Esophagus muscularis mucosa (tissue), 4 donors: ENCODE measurements around the gene MRPL48. TPM values are rescaled to one million over a fixed set of nuclear protein-coding genes. Genes with fewer than 3 reads are reported as not detected.

Experiments
- DNase-seq: peaks from one replicate; pipeline ENCODE4 v3.0.0-alpha.2; 2017; ENCODE audit errors: extremely low spot score
- H3K27ac ChIP-seq, 4 donors: fragments of 200-600 bp; sonication (generic); replicated peaks in 1 of 4; 1 replicate in 3 of 4; 2 replicates in 1 of 4; pipeline ENCODE4 v1.5.1; 2016 to 2019; ENCODE audit warnings: mild to moderate bottlenecking in 1 of 4
- H3K27me3 ChIP-seq, 4 donors: fragments of 200-600 bp; sonication (generic); one replicate each; pipeline versions ENCODE4 v1.5.1 to v1.6.0; 2016 to 2019
- H3K36me3 ChIP-seq, 4 donors: fragments of 200-600 bp; sonication (generic); one replicate each; pipeline ENCODE4 v1.5.1; 2016 to 2019
- H3K4me1 ChIP-seq, 4 donors: fragments of 200-600 bp; sonication (generic); one replicate each; pipeline ENCODE4 v1.5.1; 2016 to 2019
- H3K4me3 ChIP-seq, 4 donors: fragments of 200-600 bp; sonication (generic); 1 replicate in 2 of 4; 2 replicates in 2 of 4; pipeline ENCODE4 v1.5.1; 2016 to 2019; ENCODE audit warnings: mild to moderate bottlenecking in 4 of 4, moderate library complexity in 1 of 4
- H3K9me3 ChIP-seq, 4 donors: fragments of 200-600 bp; sonication (generic); 1 replicate in 3 of 4; 2 replicates in 1 of 4; pipeline ENCODE4 v1.5.1; 2016 to 2019
- EP300 ChIP-seq: sonication (generic); formaldehyde crosslinking; IDR thresholded peaks from one replicate; pipeline ENCODE4 v1.6.1; 2017; ENCODE audit warnings: antibody characterized with exemption
- POLR2A ChIP-seq: fragments of 450-650 bp; IDR thresholded peaks from one replicate; pipeline ENCODE4 v1.6.1; 2017; ENCODE audit warnings: antibody characterized with exemption, moderate library complexity, mild to moderate bottlenecking, low read depth
- POLR2AphosphoS5 ChIP-seq, 2 donors: sonication (generic); formaldehyde crosslinking; IDR thresholded peaks; one replicate each; pipeline ENCODE4 v1.6.1; 2017; ENCODE audit warnings: antibody characterized with exemption in 2 of 2
- WGBS: methylation state at CpG from one replicate; pipeline ENCODE4 v1.1.5; 2018; 5-methylcytosine and 5-hydroxymethylcytosine counted together
- intact Hi-C: fragments of 100-400 bp; cut with DNase I; formaldehyde crosslinking; loops from one replicate; pipeline ENCODE4 v1.15.1; 2023
- total RNA-seq, 4 donors: library from RNA; depleted of rRNA; stranded (reverse); fragments of >200 nt; gene quantifications; one replicate each; pipeline versions ENCODE4 v1.1.0 to v1.2.1, GENCODE V29; 2016
- TF ChIP-seq, protein P1 (sequence below), 3 experiments: fragments of 200-600 bp in 2 of 3; fragments of 450-650 bp in 1 of 3; sonication (generic) in 2 of 3; IDR thresholded peaks; one replicate each; pipeline ENCODE4 v1.5.1; 2017 to 2019; ENCODE audit warnings: antibody characterized with exemption in 3 of 3, mild to moderate bottlenecking in 2 of 3, moderate library complexity in 1 of 3

The MRPL48 gene
- total RNA-seq, 4 donors from 2014 or later = 8.9 to 18.4 (median 11.5) TPM

DNA sequence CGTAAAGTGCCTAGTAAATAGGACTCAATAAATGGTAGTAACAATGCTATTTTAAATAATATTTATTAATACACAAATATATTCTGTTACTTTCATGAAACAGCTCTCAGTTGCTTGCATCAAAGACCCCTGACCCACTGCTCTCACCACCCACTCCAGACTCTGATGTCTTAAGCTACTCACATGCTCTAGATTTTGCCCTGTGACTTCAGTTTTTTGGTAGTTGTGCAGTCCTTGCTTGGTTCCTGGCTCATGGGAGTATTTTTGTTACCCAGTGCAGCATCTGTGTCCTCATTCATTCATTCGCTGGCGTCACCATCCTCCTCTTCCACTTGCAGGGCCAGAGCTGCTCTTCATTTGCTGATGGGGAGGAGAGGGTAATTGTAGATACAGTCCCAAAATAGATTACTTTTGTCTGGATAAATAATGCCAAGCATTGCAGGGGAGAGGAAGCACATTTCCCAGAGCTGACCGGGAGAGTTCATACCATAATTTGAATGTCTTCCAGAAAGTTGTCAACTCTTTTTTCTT lies 12.7 kb downstream of the MRPL48 start:
- 72% methylated on average over 4 of the region's 4 CpGs for WGBS
- no peak overlapping the region for H3K4me3 ChIP-seq
- H3K27me3 ChIP-seq = no peaks in the 10 kb centered on the region
- H3K36me3 ChIP-seq = peaks cover 0 to 24% (median 9%) of the 10 kb centered on the region in 4 donors
- TF ChIP-seq, protein P1, sequence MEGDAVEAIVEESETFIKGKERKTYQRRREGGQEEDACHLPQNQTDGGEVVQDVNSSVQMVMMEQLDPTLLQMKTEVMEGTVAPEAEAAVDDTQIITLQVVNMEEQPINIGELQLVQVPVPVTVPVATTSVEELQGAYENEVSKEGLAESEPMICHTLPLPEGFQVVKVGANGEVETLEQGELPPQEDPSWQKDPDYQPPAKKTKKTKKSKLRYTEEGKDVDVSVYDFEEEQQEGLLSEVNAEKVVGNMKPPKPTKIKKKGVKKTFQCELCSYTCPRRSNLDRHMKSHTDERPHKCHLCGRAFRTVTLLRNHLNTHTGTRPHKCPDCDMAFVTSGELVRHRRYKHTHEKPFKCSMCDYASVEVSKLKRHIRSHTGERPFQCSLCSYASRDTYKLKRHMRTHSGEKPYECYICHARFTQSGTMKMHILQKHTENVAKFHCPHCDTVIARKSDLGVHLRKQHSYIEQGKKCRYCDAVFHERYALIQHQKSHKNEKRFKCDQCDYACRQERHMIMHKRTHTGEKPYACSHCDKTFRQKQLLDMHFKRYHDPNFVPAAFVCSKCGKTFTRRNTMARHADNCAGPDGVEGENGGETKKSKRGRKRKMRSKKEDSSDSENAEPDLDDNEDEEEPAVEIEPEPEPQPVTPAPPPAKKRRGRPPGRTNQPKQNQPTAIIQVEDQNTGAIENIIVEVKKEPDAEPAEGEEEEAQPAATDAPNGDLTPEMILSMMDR (IDR thresholded peaks at IDR 0.05) = no peak
- TF ChIP-seq POLR2AphosphoS5 (IDR thresholded peaks at IDR 0.05) = no peak
- TF ChIP-seq EP300 = no peak
- TF ChIP-seq POLR2A = no peak
- intact Hi-C loops = no loop called here
- peaks cover 0 to 9% (median 2%) of the 10 kb centered on the region in 4 donors for H3K4me1 ChIP-seq
- no peaks in the 10 kb centered on the region for H3K9me3 ChIP-seq
- no peak for DNase-seq
- H3K27ac ChIP-seq = no peak overlapping the region

DNA sequence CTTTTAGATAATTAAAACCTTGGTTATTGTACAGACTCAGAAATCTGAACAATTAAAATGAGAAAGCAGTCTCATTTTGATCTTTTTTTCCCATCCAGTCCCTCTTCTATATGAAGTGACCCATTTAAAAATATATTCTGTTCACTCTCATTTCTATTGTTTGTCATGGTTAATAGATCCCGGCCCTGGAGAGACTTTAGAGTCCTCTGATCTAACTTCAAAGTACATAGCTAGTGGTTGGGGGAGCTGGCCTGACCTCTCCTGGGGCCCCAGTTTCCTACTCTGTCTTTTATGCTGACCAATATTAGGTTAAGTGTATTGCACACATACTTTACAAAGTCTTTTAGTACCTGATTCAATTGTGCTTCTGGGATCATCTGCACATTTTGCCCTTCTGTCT lies 13.5 kb downstream of the MRPL48 start:
- 91% methylated on average over 1 of the region's 1 CpG for WGBS
- peaks cover 0 to 9% (median 2%) of the 10 kb centered on the region in 4 donors for H3K4me1 ChIP-seq
- no peak overlapping the region for H3K4me3 ChIP-seq
- H3K27me3 ChIP-seq = no peaks in the 10 kb centered on the region
- H3K9me3 ChIP-seq = no peaks in the 10 kb centered on the region
- intact Hi-C loops = no loop called here
- no peak overlapping the region for H3K27ac ChIP-seq
- TF ChIP-seq POLR2AphosphoS5 (IDR thresholded peaks at IDR 0.05) (no peak), POLR2A (no peak), EP300 (no peak)
- TF ChIP-seq, protein P1 (IDR thresholded peaks at IDR 0.05) = no peak
- no peak for DNase-seq
- peaks cover 0 to 28% (median 8%) of the 10 kb centered on the region in 4 donors for H3K36me3 ChIP-seq

DNA sequence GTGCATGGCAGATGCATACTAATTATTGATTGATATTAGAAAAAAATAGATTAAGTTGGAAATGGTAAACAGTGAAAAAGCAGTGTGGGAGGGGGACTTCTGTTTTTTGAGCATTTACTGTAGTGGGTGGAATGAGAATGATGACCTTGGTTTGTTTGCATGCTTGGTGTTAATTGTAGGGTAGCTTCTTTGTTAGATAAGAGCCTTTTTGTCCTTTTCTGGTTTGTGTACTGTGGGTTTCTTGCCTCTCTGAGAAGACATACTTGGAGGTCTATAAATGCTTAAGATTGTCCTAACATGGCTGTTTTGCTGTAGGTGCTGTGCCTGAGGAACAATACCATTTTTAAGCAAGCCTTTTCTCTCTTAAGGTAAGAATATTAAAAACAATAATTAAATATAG lies 17.0 kb downstream of the MRPL48 start:
- Histone ChIP-seq H3K9me3 (no peaks in the 10 kb centered on the region), H3K36me3 (peaks cover 0 to 27% (median 18%) of the 10 kb centered on the region in 4 donors), H3K27me3 (no peaks in the 10 kb centered on the region), H3K27ac (no peak overlapping the region), H3K4me3 (no peak overlapping the region), H3K4me1 (peaks cover 0 to 9% (median 2%) of the 10 kb centered on the region in 4 donors)
- intact Hi-C loops = no loop called here
- TF ChIP-seq POLR2A = no peak
- no peak for TF ChIP-seq EP300
- TF ChIP-seq POLR2AphosphoS5 (IDR thresholded peaks at IDR 0.05) = no peak
- TF ChIP-seq, protein P1 (IDR thresholded peaks at IDR 0.05) = no peak
- no peak for DNase-seq

DNA sequence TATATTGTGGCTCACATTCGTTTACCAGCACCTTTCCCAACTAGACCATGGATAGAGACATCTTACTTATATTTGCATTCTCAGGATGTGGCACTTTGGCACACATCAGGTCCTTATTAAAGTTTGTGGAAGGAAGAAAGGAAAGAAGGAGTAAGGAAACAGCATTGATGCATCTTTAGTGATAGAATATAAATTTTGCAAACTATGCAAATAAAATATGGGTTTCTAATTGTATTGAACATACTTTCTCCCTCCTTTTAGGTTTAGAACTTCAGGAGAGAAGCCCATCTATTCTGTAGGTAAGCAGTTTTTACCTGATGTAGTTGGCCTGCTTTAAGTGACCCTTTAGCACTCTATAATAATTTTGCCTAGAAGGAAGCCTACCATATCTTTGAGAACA lies 20.4 kb downstream of the MRPL48 start:
- no peak overlapping the region for H3K27ac ChIP-seq
- 93% methylated on average over 1 of the region's 1 CpG for WGBS
- no peak for TF ChIP-seq EP300
- TF ChIP-seq POLR2A = no peak
- TF ChIP-seq POLR2AphosphoS5 (IDR thresholded peaks at IDR 0.05) = no peak
- TF ChIP-seq, protein P1 (IDR thresholded peaks at IDR 0.05) = no peak
- DNase-seq = no peak
- no peak overlapping the region for H3K4me3 ChIP-seq
- intact Hi-C loops = no loop called here
- H3K9me3 ChIP-seq = no peaks in the 10 kb centered on the region
- H3K27me3 ChIP-seq = no peaks in the 10 kb centered on the region
- peaks cover 0 to 28% (median 18%) of the 10 kb centered on the region in 4 donors for H3K36me3 ChIP-seq
- H3K4me1 ChIP-seq = no peaks in the 10 kb centered on the region

DNA sequence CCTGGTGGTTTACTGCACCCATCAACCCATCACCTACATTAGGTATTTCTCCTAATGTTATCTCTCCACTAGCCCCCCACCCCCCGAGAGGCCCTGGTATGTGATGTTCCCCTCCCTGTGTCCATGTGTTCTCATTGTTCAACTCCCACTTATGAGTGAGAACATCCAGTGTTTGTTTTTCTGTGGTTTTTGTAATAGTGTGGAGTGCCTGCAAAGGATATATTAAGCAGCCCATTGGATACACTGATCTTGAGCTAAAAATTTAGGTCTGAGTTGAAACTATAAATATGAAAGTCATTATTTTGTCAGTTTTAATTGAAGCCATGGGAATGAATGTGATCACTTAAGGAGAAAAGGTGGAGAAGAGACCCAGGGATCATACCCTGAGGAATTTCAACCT lies 23.0 kb downstream of the MRPL48 start:
- H3K4me3 ChIP-seq = no peak overlapping the region
- intact Hi-C loops = no loop called here
- H3K27me3 ChIP-seq = no peaks in the 10 kb centered on the region
- WGBS = 95% methylated on average over 1 of the region's 1 CpG
- no peaks in the 10 kb centered on the region for H3K4me1 ChIP-seq
- no peak overlapping the region for H3K27ac ChIP-seq
- no peaks in the 10 kb centered on the region for H3K9me3 ChIP-seq
- DNase-seq = no peak
- H3K36me3 ChIP-seq = peaks cover 0 to 25% (median 18%) of the 10 kb centered on the region in 4 donors
- TF ChIP-seq POLR2AphosphoS5 (IDR thresholded peaks at IDR 0.05) (no peak), POLR2A (no peak), EP300 (no peak)
- TF ChIP-seq, protein P1 (IDR thresholded peaks at IDR 0.05) = no peak
